Activated CD4-positive, alpha-beta memory T cell treated with anti-CD3 and anti-CD28 coated beads for 36 hours (primary cell): ENCODE results near the gene FAM118A. TPM values are rescaled to one million over a fixed set of nuclear protein-coding genes. Genes with fewer than 3 reads are reported as not detected.
"Not testable (repeated sequence)": the region's sequence is repeated elsewhere in the genome, so short reads cannot be mapped to it uniquely, and the experiment has no call there.

Experiments
- CTCF ChIA-PET: fragments of 350-600 bp; sonication (Branson Sonifier 250); formaldehyde crosslinking; loops from one replicate; lab custom pipeline; 2021; ENCODE audit warnings: antibody characterized with exemption, inconsistent platforms; lab: Charles Lee
- POLR2A ChIA-PET: fragments of 350-600 bp; sonication (Branson Sonifier 250); formaldehyde crosslinking; loops from one replicate; lab custom pipeline; 2021; ENCODE audit warnings: antibody characterized with exemption; lab: Charles Lee
- DNase-seq: peaks from one replicate; pipeline ENCODE4 v3.0.0-alpha.2; 2020
- H3K27ac Mint-ChIP-seq: one replicate; pipeline ENCODE4 v1.8.0; 2021; ENCODE audit warnings: mixed read lengths
- H3K27me3 Mint-ChIP-seq: one replicate; pipeline ENCODE4 v1.8.0; 2021; ENCODE audit warnings: mixed read lengths
- H3K36me3 Mint-ChIP-seq: one replicate; pipeline ENCODE4 v1.8.0; 2021; ENCODE audit warnings: mixed read lengths
- H3K4me1 Mint-ChIP-seq: one replicate; pipeline ENCODE4 v1.8.0; 2021; ENCODE audit warnings: low read depth, mixed read lengths
- H3K4me3 Mint-ChIP-seq: one replicate; pipeline ENCODE4 v1.8.0; 2021; ENCODE audit warnings: mild to moderate bottlenecking, mixed read lengths
- H3K9me3 Mint-ChIP-seq: one replicate; pipeline ENCODE4 v1.8.0; 2021; ENCODE audit warnings: mixed read lengths
- intact Hi-C: fragments of 100-400 bp; cut with micrococcal nuclease; formaldehyde crosslinking; loops from one replicate; pipeline ENCODE4 v1.15.1; 2023
- total RNA-seq, 2 experiments: library from RNA; stranded (reverse); gene quantifications; one replicate each; pipeline ENCODE4 v1.2.3, GENCODE V29; 2021

The FAM118A gene
- total RNA-seq, 2 experiments from 2014 or later: 55.0 to 56.5 TPM

DNA sequence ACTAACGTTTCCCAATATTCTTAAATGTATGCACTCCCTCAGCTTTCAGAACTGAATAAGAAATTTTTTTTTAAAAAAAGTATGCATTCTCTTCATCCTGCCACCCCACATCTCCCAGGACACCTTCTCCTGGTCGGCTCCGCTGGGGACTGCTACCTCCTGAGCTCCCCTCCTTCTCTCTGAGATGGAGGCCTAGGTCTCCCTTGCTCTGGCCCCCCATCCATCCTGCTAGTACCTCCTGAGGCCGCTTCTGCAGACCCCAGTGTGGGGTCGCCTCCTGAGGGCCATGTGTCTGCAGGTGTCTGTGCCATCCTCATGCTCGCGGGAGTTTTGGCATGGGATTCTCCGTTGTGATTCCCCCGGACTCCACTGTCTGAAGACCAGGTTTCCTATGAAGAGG lies 27.8 kb downstream of the FAM118A start:
- ChIA-PET POLR2A (interaction anchor here (0.6 kb wide), 1 partner anchor 174 kb away, joined by 4 read pairs; the partner anchor contains the start of gene NUP50), CTCF (no interaction called here)
- Mint-ChIP-seq H3K27ac (no peak overlapping the region), H3K27me3 (no peaks in the 10 kb centered on the region), H3K9me3 (no peaks in the 10 kb centered on the region), H3K4me3 (no peak overlapping the region), H3K36me3 (peaks cover 39% of the 10 kb centered on the region), H3K4me1 (peaks cover 15% of the 10 kb centered on the region)
- intact Hi-C loops: no loop called here
- no peak for DNase-seq

DNA sequence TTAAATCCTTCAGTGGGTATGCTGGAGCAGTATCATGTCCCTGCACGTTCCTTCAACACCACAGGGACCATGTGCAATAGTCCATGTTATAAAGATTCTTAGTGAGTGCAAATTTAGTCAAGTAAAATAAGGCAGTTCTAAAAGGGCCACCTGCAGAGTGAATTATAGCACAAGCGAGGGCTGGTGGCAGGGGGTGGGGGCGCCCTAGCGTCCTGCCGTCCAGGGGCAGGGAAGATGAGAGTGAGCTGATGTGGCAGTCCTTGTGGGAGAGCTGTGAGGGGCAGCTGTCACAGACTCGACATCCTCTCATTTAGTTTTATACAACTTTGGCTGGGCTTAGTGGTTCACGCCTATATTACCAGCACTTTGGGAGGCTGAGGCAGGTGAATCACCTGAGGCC lies 29.1 kb downstream of the FAM118A start:
- no peak overlapping the region for H3K27ac Mint-ChIP-seq
- ChIA-PET POLR2A (no interaction called here), CTCF (no interaction called here)
- no peak overlapping the region for H3K4me3 Mint-ChIP-seq
- no peaks in the 10 kb centered on the region for H3K9me3 Mint-ChIP-seq
- DNase-seq: no peak
- no peaks in the 10 kb centered on the region for H3K27me3 Mint-ChIP-seq
- peaks cover 15% of the 10 kb centered on the region for H3K4me1 Mint-ChIP-seq
- H3K36me3 Mint-ChIP-seq: peaks cover 40% of the 10 kb centered on the region
- intact Hi-C loops: no loop called here

DNA sequence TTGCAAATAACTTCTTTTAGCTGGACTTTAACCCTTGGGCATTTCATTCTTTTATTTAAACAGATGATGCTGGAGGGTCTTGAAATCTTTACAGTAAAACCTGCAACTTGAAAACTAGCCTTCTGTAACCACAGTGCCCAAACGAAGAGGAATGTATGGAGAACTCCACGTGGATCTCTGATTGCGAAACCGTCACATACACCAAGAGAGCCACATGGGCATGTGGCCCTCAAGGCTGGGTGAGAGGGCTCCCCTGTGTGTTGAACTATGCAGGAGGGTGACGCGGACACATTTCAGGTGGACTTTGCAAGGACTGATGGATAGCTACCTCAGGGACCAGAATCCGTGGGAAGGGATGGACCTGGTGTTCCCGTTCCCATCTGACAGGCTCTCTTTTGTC lies 30.6 kb downstream of the FAM118A start:
- intact Hi-C loops: no loop called here
- CTCF ChIA-PET: no interaction called here
- no peak for DNase-seq
- Mint-ChIP-seq H3K4me1 (peaks cover 15% of the 10 kb centered on the region), H3K9me3 (no peaks in the 10 kb centered on the region), H3K27me3 (no peaks in the 10 kb centered on the region), H3K27ac (no peak overlapping the region), H3K4me3 (no peak overlapping the region), H3K36me3 (peaks cover 35% of the 10 kb centered on the region)
- POLR2A ChIA-PET: interaction anchor here (0.6 kb wide), 1 partner anchor 332 kb away, joined by 5 read pairs; no protein-coding TSS in a partner anchor

DNA sequence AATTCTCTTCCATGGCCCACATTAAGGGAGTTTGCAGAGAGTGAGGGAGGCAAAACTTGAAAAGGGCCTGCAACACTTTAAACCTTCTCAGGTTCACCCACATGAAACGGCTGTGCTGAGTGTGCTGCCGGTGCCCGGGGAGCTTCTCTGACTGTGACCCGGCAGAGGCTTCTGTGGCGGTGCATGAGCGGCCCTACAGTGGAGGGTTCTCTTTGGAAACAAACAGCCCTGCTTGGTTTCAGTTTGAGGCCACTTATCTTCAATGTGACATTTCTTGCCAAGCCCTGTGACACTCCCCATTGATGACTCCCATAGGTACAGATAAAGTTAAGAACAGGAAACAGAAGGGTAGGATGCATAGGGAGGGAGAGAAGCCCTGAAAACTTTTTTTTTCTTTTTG lies 31.8 kb downstream of the FAM118A start:
- DNase-seq: peak; percentile 76
- POLR2A ChIA-PET: no interaction called here
- no peak overlapping the region for H3K4me3 Mint-ChIP-seq
- intact Hi-C loops: loop anchor here (1.0 kb wide), 1 partner anchor 23 kb away; no protein-coding TSS in a partner anchor
- peak overlapping the region; percentile 54 for H3K27ac Mint-ChIP-seq
- H3K36me3 Mint-ChIP-seq: peaks cover 30% of the 10 kb centered on the region
- H3K9me3 Mint-ChIP-seq: no peaks in the 10 kb centered on the region
- CTCF ChIA-PET: no interaction called here
- H3K27me3 Mint-ChIP-seq: no peaks in the 10 kb centered on the region
- peaks cover 15% of the 10 kb centered on the region for H3K4me1 Mint-ChIP-seq

GRCh38 chr22:45343143-45343542 lies 33.4 kb downstream of the FAM118A start:
- Mint-ChIP-seq H3K9me3 (no peaks in the 10 kb centered on the region), H3K4me1 (peaks cover 15% of the 10 kb centered on the region), H3K36me3 (peaks cover 22% of the 10 kb centered on the region), H3K4me3 (no peak overlapping the region), H3K27ac (no peak overlapping the region), H3K27me3 (no peaks in the 10 kb centered on the region)
- POLR2A ChIA-PET: no interaction called here
- no peak for DNase-seq
- intact Hi-C loops: no loop called here
- CTCF ChIA-PET: no interaction called here

DNA sequence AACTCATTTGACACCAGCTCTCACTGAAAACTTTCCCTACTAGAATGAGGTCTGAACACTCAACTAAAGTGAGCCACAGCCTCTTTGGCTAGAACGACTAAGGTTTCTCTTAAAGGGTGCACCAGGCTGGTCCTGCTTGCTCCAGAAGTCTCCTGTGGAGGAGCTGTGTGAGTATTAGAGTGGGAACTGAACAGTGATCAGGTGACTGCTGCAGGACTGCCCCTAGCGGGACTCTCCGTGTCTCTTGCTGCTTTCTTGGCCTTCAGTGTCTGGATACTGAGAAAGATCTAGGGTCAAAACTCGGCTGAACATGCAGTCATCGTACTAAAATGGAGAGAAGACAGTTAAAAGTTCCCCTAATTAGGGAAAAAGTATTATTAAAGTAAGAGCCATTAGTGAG lies 34.6 kb downstream of the FAM118A start:
- H3K27me3 Mint-ChIP-seq: no peaks in the 10 kb centered on the region
- CTCF ChIA-PET: no interaction called here
- intact Hi-C loops: no loop called here
- H3K4me1 Mint-ChIP-seq: peaks cover 15% of the 10 kb centered on the region
- no peak overlapping the region for H3K4me3 Mint-ChIP-seq
- H3K9me3 Mint-ChIP-seq: no peaks in the 10 kb centered on the region
- POLR2A ChIA-PET: no interaction called here
- peaks cover 22% of the 10 kb centered on the region for H3K36me3 Mint-ChIP-seq
- no peak for DNase-seq
- no peak overlapping the region for H3K27ac Mint-ChIP-seq

DNA sequence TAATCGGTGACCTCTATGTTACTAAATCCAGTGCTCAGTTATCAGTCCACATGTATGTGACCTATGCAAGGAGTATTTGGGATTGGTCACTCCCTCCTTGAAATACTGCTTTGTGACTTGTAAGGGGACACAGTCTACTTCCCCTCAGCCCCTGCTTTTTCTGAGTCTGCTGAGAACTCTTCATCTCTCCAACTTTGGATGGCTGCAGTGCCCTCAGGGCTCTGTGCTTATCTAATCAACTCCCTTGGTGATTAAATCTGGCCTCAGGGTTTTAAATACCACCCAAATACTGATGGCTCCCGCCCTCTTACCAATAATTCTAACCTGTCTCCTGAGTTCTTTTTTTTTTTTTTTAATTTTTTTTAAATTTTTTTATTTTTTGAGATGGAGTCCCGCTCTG lies 40.2 kb downstream of the FAM118A start:
- peaks cover 7% of the 10 kb centered on the region for H3K4me1 Mint-ChIP-seq
- no peak for DNase-seq
- ChIA-PET CTCF (no interaction called here), POLR2A (no interaction called here)
- intact Hi-C loops: no loop called here
- no peaks in the 10 kb centered on the region for H3K27me3 Mint-ChIP-seq
- no peaks in the 10 kb centered on the region for H3K9me3 Mint-ChIP-seq
- H3K27ac Mint-ChIP-seq: no peak overlapping the region
- H3K36me3 Mint-ChIP-seq: peaks cover 5% of the 10 kb centered on the region
- no peak overlapping the region for H3K4me3 Mint-ChIP-seq

DNA sequence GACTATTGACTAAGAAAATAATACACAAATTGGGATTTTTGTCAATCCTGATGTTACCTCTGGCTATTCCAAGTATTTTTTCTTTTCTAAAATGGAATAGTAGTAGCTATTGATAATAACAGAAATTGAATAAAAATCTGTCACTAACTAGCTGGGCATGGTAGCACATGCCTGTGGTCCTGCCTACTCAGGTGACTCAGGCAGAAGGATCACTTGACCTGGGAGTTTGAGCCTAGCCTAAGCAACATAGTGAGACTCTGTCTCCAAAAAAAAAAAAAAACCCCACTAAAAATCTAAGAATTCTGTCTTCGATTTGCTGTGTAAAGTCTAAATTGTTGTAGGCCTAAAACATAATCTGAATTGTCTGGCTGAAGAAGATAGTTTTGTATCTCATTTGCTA lies 42.2 kb downstream of the FAM118A start:
- POLR2A ChIA-PET: no interaction called here
- DNase-seq: no peak
- H3K9me3 Mint-ChIP-seq: no peaks in the 10 kb centered on the region
- intact Hi-C loops: no loop called here
- H3K4me1 Mint-ChIP-seq: peaks cover 7% of the 10 kb centered on the region
- H3K36me3 Mint-ChIP-seq: no peaks in the 10 kb centered on the region
- no peak overlapping the region for H3K27ac Mint-ChIP-seq
- CTCF ChIA-PET: no interaction called here
- no peak overlapping the region for H3K4me3 Mint-ChIP-seq
- H3K27me3 Mint-ChIP-seq: no peaks in the 10 kb centered on the region

DNA sequence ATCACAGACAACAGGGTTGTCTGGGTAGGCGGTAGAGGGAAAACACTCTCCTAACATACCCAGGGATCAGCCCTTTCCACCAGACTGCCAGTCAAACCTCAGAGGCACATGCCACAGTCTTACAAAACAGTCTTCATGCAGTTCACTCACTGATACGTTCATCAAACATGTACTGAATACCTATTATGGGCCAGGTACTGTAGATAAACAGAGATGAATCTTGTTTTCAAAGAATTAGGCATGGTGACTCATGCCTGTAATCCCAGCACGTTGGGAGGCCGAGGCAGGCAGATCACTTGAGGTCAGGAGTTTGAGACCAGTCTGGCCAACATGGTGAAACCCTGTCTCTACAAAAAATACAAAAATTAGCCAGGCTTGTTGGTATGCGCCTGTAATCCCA lies 43.0 kb downstream of the FAM118A start:
- H3K36me3 Mint-ChIP-seq, H3K27me3 Mint-ChIP-seq, H3K4me1 Mint-ChIP-seq, POLR2A ChIA-PET, H3K27ac Mint-ChIP-seq, intact Hi-C loops, CTCF ChIA-PET, H3K9me3 Mint-ChIP-seq, H3K4me3 Mint-ChIP-seq, DNase-seq: not testable (repeated sequence)

DNA sequence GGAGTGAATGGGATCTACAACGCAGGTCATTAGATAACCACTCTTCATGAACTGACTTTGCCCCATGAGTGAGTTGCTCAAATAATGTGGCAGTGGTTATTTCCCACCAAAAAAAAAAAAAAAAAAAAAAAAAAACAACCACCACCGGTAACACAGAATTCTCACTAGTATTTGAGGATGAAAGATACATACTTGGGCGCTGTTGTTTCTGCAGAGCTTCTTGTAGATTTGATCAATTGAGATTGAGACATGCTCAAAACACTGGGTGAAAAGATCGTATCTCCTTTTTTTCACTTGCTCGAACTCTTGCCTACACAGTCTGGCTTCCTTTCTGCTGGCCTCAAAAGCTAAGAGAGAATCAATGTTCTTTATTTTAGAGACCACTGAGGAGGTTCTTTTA lies 44.1 kb downstream of the FAM118A start:
- Mint-ChIP-seq H3K9me3 (no peaks in the 10 kb centered on the region), H3K4me3 (no peak overlapping the region), H3K27me3 (no peaks in the 10 kb centered on the region), H3K36me3 (no peaks in the 10 kb centered on the region), H3K27ac (no peak overlapping the region), H3K4me1 (peaks cover 7% of the 10 kb centered on the region)
- DNase-seq: no peak
- ChIA-PET CTCF (interaction anchor here (0.8 kb wide), 1 partner anchor 273 kb away, joined by 3 read pairs; no protein-coding TSS in a partner anchor), POLR2A (no interaction called here)
- intact Hi-C loops: no loop called here

DNA sequence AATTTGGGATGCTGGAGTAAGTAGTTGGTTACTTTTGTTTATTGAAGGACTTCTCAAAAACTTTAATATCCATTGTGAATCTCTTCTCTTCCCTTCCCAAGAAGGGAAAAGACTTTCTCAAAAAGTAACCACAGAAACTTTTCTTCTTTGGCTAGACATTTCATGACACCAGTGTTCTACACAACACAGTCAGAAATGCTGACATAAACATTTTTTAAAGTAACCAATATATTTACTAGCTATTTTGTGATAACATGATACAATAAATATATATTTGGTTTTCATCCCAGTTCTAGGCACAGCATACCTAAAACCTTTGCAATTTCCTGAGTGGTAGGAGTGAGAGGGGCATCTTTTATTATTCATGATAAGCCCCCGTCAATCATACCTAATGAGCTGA lies 47.8 kb downstream of the FAM118A start:
- H3K27ac Mint-ChIP-seq: no peak overlapping the region

DNA sequence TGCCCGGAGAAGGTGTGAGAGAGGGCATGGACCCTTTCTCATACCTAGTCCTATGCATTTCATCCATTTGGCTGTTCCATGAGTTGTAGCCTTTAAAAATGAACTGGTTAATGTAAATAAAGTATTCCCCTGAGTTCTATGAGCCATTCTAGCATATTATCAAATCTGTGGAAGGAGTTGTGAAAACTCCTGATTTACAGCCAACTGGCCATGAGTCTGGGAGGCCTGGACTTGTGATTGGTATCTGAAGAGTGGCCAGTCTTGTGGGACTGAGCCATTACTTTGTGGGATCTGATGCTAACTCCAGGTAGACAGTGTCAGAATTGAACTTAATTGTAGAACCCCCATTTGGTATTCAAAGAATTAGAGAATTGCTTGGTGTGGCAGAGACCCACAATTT lies 48.4 kb downstream of the FAM118A start:
- H3K4me3 Mint-ChIP-seq: no peak overlapping the region
- intact Hi-C loops: no loop called here
- no peak for DNase-seq
- ChIA-PET POLR2A (no interaction called here), CTCF (no interaction called here)
- peaks cover 7% of the 10 kb centered on the region for H3K4me1 Mint-ChIP-seq
- H3K36me3 Mint-ChIP-seq: no peaks in the 10 kb centered on the region
- no peaks in the 10 kb centered on the region for H3K27me3 Mint-ChIP-seq
- H3K27ac Mint-ChIP-seq: no peak overlapping the region
- no peaks in the 10 kb centered on the region for H3K9me3 Mint-ChIP-seq

More for the DNA sequence above, 47.8 kb downstream of the FAM118A start:
- ChIA-PET POLR2A (no interaction called here), CTCF (interaction anchor here (0.6 kb wide), 1 partner anchor 24 kb away, joined by 3 read pairs; no protein-coding TSS in a partner anchor)
- Mint-ChIP-seq H3K4me3 (no peak overlapping the region), H3K9me3 (no peaks in the 10 kb centered on the region), H3K4me1 (peaks cover 7% of the 10 kb centered on the region), H3K36me3 (no peaks in the 10 kb centered on the region), H3K27me3 (no peaks in the 10 kb centered on the region)
- intact Hi-C loops: no loop called here
- DNase-seq: no peak

- intact Hi-C loops: no loop called here
- POLR2A ChIA-PET: no interaction called here
- Mint-ChIP-seq H3K4me3 (no peak overlapping the region), H3K9me3 (no peaks in the 10 kb centered on the region), H3K36me3 (no peaks in the 10 kb centered on the region), H3K27ac (no peak overlapping the region), H3K4me1 (no peaks in the 10 kb centered on the region), H3K27me3 (peaks cover 1% of the 10 kb centered on the region)
- no peak for DNase-seq
- CTCF ChIA-PET: no interaction called here
Observed at GRCh38 chr22:45359627-45360026, 49.9 kb downstream of the FAM118A start.
